Hepatocyte (in vitro differentiated cells): ENCODE data around the gene LGI4.

Source experiments
- EZH2 ChIP-seq: fragments of 200-600 bp; sonication (generic); IDR thresholded peaks from 2 replicates; pipeline ENCODE4 v1.6.1; 2016; ENCODE audit warnings: antibody characterized with exemption, mild to moderate bottlenecking, borderline replicate concordance
- EZH2phosphoT487 ChIP-seq: fragments of 200-600 bp; sonication (generic); IDR thresholded peaks from one replicate; pipeline ENCODE4 v1.6.1; 2018; ENCODE audit warnings: antibody characterized with exemption, mild to moderate bottlenecking, low read depth, moderate library complexity; ENCODE audit not compliant: unreplicated experiment, severe bottlenecking
- TF ChIP-seq, protein P1 (sequence below): fragments of 200-600 bp; sonication (generic); IDR thresholded peaks from 2 replicates; pipeline ENCODE4 v1.5.1; 2016; ENCODE audit warnings: antibody characterized with exemption, mild to moderate bottlenecking; ENCODE audit not compliant: poor library complexity

DNA sequence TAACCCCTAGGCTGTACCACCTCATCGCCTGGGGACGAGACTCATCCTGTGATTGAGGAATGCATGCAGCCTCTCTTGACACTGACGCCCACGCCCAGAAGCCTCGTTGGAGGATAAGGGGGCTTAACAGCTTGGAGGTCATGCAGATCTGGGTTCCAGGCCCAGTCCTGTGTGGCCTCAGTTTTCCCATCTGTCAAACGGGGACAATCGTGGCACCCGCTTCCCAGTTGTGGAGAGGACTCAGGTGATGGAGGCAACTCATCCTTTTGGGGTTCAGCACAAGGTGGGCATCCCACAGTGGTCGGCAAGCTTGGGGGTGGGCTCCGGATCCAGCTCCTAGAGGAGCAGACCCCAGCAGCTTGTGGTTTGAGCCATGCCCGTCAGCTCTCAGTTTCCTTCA lies 1.4 kb upstream of the LGI4 start:
- TF ChIP-seq, protein P1, sequence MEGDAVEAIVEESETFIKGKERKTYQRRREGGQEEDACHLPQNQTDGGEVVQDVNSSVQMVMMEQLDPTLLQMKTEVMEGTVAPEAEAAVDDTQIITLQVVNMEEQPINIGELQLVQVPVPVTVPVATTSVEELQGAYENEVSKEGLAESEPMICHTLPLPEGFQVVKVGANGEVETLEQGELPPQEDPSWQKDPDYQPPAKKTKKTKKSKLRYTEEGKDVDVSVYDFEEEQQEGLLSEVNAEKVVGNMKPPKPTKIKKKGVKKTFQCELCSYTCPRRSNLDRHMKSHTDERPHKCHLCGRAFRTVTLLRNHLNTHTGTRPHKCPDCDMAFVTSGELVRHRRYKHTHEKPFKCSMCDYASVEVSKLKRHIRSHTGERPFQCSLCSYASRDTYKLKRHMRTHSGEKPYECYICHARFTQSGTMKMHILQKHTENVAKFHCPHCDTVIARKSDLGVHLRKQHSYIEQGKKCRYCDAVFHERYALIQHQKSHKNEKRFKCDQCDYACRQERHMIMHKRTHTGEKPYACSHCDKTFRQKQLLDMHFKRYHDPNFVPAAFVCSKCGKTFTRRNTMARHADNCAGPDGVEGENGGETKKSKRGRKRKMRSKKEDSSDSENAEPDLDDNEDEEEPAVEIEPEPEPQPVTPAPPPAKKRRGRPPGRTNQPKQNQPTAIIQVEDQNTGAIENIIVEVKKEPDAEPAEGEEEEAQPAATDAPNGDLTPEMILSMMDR: no peak
- TF ChIP-seq EZH2 (no peak), EZH2phosphoT487 (no peak)
